Left lobe of liver (tissue), 2 donors: ENCODE results near the gene BARX2. TPM values are rescaled to one million over a fixed set of nuclear protein-coding genes. Genes with fewer than 3 reads are reported as not detected.

ENCODE experiments used
- ATAC-seq: fragments of 200-7000 bp; cut with Tn5 transposase; one replicate; pipeline ENCODE4 v1.9.1; 2020; ENCODE audit warnings: mild to moderate bottlenecking, moderate library complexity
- DNase-seq: peaks from one replicate; pipeline ENCODE4 v3.0.0-alpha.2; 2020; ENCODE audit warnings: low spot score
- total RNA-seq: library from RNA; stranded (reverse); gene quantifications from one replicate; pipeline ENCODE4 v1.2.1, GENCODE V29; 2021
- donor health status: DM: no; HTN: no; CAD: no; lungs with moderate emphysema.
- donor health status: DM: no; HTN: yes; CAD: no.

BARX2 gene
- total RNA-seq, 1 donor from 2014 or later: not detected

DNA sequence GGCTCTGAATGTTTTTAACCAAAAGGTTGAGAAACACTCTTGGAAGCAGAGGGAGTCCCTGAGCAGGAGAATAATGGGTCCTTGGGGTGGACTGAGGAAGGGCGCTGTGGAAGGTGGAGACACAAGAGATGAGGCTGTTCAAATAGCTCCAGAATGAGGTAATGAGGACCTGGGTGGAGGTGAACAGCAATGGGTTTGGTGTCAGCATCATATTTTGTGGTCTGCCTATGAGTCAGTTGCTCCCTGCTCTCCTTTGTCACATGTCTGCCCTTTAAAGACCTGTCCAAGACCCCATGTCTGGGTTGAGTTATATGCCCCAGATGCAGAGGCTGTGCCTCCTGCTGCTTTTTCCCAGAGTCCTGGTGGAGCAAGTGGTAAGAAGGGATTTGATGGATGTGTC, 113.6 kb downstream of the BARX2 start:
- ATAC-seq (no peak), DNase-seq (no peak)

DNA sequence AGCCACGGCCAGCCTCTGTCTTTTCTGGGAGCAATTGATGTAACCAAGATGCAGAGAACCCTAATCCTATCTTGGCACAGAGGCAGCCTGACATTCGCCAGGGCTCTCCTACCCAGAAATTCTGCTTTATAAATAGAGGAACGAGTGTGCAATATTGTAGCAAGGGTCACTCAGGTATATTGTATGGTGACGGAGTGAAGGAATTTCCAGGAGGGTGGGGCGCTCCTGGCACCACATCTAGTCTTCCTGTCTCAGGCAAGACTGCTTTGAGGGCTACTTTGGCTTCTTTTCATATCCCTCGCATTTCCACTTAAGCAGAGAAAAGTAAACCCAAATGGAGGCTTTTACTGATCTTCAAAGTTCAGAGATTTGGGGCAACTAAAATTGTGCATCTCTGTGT, 114.4 kb downstream of the BARX2 start:
- DNase-seq (no peak), ATAC-seq (no peak)

DNA sequence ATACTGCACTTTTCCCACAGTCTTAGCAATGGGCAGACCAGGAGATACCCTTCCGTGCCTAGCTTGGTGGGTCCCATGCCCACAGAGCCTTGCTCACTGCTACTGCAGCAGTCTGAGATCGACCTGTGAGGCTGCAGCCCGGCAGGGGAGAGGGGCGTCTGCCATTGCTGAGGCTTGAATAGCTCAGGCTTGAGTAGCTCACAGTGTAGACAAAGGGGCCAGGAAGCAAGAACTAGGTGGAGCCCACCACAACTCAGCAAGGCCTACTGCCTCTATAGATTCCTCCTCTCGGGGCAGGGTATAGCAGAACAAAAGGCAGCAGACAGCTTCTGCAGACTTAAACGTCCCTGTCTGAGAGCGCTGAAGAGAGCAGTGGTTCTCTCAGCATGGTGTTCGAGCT, 118.1 kb downstream of the BARX2 start:
- ATAC-seq (no peak), DNase-seq (no peak)

Other genes starting within 250 kb of the BARX2 start
- 10.7 TPM for gene ARHGAP32, start 183.5 kb upstream of the BARX2 start, total RNA-seq